ENCODE measurements around the gene NLRP6.
A peak's percentile ranks its signal among the peaks of the same experiment; 100 is the strongest.
"Not testable (repeated sequence)": the region's sequence is repeated elsewhere in the genome, so short reads cannot be mapped to it uniquely, and the experiment has no call there.

NLRP6 gene

DNA sequence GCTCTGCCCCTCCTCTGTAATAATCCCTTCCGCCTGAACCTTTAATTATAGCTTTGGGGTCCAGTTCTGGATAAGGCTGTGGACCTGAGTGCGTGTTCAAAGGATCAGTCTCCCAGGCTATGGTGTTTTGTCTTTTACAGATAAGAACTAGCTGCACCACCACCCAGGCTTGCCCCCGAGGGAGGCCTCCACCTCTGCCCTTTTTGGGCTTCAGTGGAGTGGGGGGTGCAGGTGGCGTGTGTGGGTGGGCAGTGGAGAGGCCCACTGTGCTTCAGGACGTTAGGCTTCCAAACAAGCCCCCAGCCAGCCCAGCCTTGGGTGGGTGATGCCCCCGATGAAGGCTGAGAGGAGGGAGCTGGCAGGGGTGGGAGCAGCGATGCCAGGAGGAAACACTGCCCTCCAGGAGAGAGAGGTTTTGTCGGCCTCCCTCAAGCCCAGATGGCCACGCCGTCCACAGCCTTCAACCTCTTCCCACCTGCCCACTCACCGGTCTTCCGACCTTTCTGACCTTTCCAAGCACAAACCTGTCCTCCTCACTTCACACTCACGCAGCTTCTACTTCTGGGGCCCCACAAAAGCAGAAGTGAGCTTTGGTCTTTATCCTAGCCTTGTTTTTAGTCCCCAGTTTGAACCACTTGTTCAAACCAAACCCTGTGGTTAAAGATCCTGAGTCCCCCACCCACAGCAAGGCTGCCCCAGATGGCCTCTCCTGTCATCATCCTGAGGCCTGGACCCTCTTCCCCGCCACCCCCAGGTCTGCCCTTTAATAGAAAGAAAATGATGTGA is 21.1 kb upstream of the NLRP6 start:
- no peak for DNase-seq

DNA sequence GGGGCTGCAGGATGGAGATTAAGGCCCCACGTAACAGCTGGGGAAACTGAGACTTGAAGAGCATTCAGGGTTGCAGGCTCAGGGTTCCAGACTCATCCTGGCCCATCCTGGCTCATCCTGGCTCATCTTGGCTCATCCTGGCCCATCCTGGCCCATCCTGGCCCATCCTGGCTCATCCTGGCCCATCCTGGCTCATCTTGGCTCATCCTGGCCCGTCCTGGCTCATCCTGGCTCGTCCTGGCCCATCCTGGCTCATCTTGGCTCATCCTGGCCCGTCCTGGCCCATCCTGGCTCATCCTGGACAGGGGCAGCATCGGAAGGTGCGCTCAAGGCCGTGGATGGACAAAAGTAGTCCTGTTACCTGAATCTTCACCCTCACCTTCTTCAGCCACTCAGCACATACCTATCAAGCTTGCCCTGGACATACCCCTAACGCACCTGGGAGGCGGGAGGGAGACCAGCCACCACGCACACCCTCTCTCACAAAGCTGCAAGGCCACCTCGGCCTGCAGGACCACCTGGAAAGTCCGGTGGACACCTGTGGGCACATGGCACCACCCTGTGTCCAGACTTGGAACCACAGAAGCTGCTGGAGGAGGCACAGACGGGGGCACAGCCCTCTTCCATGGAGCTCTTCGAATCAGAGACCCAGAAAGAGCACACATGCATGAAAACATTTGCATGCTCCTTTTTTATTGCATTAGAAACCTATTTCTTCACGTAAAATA is 20.3 kb upstream of the NLRP6 start:
- no peak for DNase-seq

DNA sequence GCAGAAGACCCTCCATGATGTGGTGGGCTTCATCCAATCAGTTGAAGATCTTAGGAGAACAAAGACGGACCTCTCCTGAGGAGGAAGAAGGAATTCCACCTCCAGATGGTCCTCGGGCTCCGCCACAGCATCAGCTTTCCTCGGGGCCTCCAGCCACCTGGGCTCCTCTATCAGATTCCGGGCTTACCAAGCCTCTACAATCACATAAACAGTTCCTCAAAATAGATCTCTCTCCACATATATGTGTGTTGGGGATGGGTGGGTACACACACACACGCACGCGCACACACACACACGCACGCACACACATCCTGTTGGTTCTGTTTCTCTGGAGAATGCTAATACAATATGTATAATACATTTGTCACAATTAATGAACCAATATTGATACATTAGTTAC is 18.8 kb upstream of the NLRP6 start:
- no peak for DNase-seq

DNA sequence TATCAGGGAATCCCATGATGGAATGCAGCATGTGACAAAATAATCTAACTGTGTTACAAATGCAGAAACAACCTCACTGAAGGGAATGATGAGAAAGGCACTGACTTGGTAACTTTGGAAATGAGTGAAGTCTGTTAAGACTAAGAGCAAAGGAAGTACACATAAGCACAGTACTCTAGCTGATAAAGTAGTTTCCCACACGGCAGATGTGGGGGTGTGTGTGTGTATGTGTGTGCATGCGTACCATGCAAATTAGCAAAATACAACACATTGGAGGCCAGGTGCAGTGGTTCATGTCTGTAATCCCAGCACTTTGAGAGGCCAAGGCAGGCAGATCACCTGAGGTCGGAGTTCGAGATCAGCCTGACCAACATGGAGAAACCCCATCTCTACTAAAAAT is 16.6 kb upstream of the NLRP6 start:
- DNase-seq = no peak

DNA sequence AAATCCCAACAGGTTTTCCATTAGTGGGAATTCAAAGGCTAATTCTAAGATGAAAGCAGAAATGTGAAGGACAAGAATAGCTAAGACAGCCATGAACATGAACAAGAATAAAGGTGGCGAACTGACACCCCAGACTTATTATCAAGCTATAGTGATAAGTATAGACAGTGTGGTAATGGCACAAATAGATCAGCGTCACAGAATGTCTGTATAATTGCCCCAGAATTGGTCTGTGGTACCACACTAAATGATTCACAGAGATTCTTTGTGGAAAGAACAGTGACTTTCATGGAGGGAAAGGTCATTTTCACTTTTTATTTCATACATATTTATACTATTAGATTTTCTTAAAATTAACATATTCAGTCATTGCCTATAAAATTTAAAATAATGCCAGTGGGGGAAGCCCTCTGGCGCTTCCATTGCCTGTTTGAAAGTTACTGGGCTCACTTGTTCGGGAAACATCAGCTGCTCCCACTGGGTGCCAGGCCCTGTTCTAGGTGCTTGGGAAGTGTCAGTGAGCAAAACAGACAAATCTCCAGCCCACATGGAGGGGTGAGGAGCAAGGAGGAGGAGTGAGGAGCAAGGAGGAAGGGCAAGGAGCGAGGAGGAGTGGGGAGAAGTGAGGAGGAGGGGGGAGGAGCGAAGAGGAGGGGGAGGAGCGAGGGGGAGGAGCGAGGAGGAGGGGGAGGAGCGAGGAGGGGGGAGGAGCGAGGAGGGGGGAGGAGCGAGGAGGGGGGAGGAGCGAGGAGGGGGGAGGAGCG is 11.3 kb upstream of the NLRP6 start:
- no peak for DNase-seq

DNA sequence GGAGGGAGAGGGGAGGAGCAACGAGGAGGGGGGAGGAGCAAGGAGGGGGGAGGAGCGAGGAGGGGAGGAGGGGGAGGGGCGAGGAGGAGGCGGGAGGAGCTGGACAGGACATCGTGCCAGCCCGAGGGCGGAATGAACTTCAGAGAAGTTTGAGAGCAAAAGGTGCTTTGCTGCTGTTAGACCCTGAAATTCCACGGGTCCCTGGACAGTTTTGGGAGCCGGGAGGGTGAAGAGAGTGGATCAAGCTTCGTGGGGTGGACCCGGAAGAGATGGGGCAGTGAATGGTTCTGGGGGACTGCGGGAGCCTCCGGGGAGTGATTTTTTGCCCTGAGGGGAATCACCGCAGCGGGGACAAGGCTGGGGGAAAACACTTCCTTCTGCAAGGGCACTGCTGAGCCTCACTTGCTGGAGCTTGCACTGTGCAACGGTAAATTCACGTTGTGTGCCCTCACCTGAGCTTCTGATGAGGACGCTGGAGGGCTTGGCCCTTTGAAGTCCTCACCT is 10.7 kb upstream of the NLRP6 start:
- DNase-seq = no peak

DNA sequence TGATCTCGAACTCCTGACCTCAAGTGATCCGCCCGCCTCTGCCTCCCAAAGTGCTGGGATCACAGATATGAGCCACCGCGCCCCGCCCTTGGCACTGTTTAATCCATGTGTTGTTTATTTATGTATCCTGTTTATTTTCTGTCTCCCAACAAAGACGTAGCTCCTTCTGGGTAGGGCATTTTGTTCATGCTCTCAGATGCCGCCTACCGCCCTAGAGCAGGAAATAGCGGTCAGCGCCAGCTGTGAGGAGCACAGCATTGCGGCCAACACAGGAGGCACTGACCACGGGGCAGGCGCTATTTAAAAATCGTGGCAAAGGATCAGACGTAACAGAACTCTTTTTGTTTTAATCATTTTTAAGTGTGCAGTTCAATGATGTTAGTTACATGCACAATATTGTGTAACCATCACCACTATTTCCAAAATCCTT is 9.5 kb upstream of the NLRP6 start:
- DNase-seq = not testable (repeated sequence)

DNA sequence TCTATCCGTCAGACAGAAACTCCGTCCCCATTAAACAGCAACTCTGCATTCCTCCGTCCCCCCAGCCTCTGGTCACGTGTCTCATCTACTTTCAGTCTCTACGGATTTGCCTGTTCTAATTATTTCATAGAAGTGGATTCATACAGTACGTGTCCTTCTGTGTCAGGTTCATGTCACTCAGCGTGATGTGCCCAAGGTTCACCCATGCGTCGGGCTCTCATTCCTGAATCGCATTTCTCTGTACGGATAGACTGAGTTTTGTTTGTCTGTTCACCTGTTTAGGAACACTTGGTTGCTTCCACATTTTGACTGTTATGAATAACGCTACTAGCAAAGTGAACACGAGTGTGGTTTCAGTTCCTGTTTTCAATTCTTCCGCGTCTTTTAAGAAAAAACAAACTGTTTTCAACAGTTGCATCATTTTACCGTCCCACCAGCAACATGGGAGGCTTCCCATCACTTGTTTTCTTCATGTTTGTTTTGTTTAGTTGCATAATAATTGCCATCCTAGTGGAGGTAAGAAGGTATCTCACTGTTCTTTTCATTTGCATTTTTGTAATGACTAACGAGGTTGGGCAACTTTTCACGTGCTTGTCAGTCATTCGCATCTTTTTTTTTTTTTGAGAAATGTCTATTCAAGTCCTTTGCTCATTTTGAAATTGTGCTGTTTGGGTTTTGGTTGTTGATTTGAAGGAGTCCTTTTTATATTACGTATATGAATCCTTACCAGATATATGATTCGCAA is 8.9 kb upstream of the NLRP6 start:
- DNase-seq = no peak

DNA sequence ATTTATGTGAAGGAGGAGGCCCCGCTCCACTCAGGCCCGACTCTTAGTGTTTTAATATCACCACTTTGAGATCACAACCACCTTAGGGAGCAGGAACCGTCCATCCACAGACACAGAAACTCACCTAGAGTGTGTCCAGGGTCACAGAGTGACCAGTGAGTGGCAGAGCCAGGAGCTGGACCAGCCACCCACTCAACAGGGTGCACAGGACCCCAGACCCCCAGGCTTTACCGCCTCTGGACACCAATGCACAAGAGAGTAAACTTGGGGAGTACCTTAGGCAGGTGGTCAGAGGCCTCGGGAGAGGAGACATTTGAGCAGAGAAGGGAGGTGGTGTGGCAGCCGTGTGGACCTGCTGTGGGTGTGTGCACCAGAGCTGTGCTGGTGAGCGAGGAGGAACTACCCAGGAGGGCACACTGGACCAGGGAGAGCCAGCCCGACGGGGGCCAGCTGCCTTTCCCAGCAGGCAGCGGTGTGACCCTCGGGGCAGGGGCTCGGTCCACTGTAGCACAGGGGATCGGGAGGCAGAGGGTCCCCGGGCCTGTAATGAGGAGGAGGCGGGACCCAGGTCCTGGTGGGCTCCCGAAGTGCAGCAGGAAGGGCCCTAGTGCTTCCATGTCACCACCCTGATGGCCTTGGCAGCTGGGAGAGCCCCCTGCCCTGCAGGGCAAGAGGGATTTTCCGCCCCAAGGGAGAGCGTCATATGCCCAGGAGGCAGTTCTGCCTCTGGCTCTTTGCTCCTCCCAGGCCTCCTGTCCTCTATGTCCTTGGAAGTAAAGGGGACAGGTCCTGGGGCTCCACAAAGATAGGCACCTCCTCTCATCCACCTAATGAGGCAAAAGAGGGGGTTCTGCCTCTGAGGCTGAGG is 7.5 kb upstream of the NLRP6 start:
- DNase-seq = no peak

DNA sequence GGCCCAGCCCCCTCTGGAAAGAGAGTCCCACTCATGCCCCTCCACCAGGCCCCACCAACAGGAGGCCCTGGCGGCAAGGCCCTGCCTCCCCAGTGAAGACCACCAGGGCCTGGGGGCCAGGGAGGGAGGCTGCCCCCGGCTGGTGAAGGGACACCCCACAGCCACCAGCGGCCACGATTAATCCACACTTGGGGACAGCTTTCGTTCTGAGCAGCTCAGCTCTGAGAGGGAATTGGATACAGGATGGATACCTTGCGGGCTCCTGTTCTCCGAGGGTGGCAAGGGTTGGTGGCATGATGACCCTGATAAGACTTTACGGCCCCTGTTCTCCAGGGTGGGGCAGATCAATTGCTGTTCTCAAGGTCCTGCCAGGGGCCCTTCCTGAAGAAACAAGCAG is 6.9 kb upstream of the NLRP6 start:
- DNase-seq = no peak

DNA sequence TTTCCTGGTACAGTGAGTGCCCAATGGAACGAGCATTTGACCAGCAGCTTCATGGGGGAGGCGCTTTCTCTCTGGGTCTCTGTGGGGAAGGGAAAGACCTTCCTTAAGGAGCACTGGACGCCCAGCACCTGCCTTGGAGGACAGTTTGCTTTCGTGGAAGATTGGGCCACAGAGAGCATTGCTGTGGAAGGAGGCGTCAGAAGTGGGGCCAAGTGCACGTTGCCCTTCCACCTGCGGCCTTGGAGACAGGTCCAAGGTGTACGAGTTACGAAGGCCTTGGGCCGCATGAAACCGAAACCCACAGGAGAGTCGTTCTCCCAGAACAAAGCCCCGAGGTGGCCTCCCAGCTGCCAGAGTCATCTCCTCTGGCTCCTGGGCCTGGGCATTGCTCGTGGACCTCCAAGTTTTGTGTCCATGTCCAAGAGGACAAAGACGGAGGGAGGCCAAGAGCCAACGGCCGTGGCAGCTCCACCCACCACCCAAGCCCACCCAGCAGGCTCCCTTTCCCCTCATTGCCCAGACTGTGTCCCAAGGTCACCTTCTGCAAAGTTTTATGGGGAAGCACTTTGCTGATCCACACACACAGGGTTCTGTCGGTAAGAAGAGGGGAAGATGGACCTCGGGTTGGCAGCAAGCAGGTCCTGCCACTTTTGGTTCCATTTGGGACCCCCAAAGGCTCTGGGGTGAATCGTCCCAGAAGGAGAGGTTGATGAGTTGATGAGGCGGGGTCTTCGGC is 5.8 kb upstream of the NLRP6 start:
- no peak for DNase-seq

DNA sequence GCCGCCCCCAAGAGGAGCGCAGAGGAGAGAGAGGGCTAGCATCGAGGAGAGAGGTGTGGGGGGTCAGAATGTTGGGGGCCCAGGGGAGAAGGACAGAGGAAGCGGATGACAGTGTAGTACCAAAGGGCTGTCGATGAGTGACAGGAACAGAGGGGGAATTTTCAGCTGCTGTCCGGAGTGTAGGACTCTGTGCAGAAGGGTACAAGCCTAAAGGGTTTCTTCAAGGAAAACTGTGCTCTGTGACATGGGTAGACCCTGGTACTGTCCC is 5.3 kb upstream of the NLRP6 start:
- DNase-seq = no peak

DNA sequence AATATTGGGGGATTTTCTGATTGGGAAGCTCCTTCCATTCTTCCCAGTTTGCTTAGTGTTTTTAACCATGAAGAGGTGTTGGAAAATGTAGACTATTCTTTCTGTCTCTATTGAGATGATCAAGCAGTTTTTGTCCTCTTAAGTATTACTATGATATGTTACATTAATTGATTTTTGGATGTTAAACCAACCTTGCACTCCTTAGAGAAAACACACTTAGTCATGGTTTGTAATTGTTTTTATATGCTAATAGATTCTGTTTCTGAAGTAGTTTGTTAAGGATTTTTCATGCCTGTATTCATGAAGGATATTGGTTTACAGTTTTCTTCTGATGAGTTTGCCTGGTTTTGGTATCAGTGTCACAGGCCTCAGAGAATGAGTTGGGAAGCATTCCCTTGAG is 2.0 kb upstream of the NLRP6 start:
- no peak for DNase-seq

DNA sequence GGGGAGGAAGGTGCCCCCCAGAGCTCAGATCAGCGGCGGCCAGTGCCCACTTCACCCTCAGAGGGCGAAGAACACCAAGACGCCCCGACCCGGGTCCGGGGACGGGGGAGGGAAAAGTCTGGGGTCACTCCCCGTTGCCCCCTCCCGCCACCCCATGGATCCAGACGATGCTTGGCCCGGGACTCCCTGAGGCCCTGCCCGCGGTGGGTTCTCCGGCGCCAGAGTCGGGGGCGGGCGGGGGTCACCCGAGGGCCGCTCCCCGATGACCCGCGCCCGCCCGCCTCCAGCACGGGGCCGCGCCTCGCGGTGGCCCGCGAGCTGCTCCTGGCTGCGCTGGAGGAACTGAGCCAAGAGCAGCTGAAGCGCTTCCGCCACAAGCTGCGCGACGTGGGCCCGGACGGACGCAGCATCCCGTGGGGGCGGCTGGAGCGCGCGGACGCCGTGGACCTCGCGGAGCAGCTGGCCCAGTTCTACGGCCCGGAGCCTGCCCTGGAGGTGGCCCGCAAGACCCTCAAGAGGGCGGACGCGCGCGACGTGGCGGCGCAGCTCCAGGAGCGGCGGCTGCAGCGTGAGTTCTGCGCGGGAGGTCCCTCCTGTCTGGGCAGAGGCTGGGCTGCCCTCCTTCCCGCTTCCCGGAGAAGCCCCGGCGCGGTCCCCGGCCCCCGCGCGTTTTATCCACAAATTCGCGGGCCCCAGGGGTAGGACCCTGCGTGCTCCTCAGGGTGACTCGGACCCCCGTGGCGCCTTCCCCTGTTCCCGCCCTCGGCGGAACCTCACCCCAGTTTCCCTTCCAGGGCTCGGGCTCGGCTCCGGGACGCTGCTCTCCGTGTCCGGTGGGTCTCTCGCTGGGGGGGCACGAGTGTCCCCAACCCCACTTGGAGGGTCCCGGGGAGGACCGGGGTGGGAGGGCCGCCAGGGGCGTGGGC is 1.1 kb downstream of the NLRP6 start:
- DNase-seq = no peak

DNA sequence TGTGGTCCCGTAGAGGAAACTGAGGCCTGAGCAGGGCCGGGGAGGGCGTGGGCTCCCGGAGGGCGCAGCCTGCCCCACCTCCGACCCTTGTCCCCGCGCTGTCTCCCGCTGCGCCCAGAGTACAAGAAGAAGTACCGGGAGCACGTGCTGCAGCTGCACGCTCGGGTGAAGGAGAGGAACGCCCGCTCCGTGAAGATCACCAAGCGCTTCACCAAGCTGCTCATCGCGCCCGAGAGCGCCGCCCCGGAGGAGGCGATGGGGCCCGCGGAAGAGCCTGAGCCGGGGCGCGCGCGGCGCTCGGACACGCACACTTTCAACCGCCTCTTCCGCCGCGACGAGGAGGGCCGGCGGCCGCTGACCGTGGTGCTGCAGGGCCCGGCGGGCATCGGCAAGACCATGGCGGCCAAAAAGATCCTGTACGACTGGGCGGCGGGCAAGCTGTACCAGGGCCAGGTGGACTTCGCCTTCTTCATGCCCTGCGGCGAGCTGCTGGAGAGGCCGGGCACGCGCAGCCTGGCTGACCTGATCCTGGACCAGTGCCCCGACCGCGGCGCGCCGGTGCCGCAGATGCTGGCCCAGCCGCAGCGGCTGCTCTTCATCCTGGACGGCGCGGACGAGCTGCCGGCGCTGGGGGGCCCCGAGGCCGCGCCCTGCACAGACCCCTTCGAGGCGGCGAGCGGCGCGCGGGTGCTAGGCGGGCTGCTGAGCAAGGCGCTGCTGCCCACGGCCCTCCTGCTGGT is 1.9 kb downstream of the NLRP6 start:
- DNase-seq = peak in 1 of 2 experiments; percentile 42

DNA sequence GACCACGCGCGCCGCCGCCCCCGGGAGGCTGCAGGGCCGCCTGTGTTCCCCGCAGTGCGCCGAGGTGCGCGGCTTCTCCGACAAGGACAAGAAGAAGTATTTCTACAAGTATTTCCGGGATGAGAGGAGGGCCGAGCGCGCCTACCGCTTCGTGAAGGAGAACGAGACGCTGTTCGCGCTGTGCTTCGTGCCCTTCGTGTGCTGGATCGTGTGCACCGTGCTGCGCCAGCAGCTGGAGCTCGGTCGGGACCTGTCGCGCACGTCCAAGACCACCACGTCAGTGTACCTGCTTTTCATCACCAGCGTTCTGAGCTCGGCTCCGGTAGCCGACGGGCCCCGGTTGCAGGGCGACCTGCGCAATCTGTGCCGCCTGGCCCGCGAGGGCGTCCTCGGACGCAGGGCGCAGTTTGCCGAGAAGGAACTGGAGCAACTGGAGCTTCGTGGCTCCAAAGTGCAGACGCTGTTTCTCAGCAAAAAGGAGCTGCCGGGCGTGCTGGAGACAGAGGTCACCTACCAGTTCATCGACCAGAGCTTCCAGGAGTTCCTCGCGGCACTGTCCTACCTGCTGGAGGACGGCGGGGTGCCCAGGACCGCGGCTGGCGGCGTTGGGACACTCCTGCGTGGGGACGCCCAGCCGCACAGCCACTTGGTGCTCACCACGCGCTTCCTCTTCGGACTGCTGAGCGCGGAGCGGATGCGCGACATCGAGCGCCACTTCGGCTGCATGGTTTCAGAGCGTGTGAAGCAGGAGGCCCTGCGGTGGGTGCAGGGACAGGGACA is 2.7 kb downstream of the NLRP6 start:
- no peak for DNase-seq

DNA sequence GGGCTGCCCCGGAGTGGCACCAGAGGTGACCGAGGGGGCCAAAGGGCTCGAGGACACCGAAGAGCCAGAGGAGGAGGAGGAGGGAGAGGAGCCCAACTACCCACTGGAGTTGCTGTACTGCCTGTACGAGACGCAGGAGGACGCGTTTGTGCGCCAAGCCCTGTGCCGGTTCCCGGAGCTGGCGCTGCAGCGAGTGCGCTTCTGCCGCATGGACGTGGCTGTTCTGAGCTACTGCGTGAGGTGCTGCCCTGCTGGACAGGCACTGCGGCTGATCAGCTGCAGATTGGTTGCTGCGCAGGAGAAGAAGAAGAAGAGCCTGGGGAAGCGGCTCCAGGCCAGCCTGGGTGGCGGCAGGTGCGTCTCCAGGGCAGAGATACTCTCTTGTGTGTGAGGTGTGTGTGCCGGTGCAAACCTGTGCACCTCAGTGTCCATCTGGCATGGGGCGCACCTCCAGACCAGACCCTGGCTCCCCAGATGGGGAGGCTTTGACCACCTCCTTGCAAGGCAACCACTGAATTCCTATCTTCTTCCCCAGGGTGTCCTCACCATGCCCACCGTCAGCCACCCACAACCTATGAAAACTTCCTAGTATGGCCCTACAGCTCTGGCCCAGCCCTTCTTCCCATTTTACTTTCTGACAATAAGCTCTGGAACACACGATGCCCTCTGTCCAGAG is 3.4 kb downstream of the NLRP6 start:
- no peak for DNase-seq

DNA sequence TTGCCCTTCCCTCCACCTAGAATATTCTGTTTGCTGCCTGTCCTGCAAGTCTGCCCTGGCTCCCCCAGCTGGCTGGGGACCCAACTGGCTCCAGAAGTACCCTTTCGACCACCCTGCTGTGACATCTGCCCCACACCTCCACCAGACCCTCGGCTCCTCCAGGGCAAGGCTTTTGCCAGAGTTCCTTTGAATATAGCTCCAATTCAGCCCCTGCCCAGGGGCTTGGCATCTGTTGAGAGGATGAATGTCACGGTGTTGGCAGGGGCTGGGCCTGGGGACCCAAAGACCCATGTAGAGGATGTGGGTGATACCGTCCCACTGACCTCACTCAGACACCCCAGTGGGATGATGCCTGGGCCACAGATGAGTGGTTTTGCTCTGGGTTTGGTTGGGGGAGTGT is 4.0 kb downstream of the NLRP6 start:
- no peak for DNase-seq
